Ishikawa (cell line): Measurements from ENCODE around the gene IER5.

Source experiments
- CEBPB ChIP-seq: IDR thresholded peaks from 2 replicates; pipeline ENCODE4 v1.6.1; 2012
- CREB1 ChIP-seq: IDR thresholded peaks from 2 replicates; pipeline ENCODE4 v1.6.1; 2012; ENCODE audit warnings: low read depth
- EGR1 ChIP-seq: IDR thresholded peaks from 2 replicates; pipeline ENCODE4 v1.6.1; 2012
- EP300 ChIP-seq: IDR thresholded peaks from 2 replicates; pipeline ENCODE4 v1.6.1; 2012; ENCODE audit warnings: borderline replicate concordance
- FOXM1 ChIP-seq: IDR thresholded peaks from 2 replicates; pipeline ENCODE4 v1.6.1; 2012; ENCODE audit warnings: low read depth, borderline replicate concordance
- NFIC ChIP-seq: IDR thresholded peaks from 2 replicates; pipeline ENCODE4 v1.6.1; 2012
- RAD21 ChIP-seq: IDR thresholded peaks from 2 replicates; pipeline ENCODE4 v1.6.1; 2012; ENCODE audit warnings: low read depth
- TCF12 ChIP-seq: IDR thresholded peaks from 2 replicates; pipeline ENCODE4 v1.6.1; 2012; ENCODE audit warnings: low read depth
- TEAD4 ChIP-seq: IDR thresholded peaks from 2 replicates; pipeline ENCODE4 v1.6.1; 2012
- YY1 ChIP-seq: IDR thresholded peaks from 2 replicates; pipeline ENCODE4 v1.6.1; 2012; ENCODE audit warnings: low read depth
- ZBTB7A ChIP-seq: IDR thresholded peaks from 2 replicates; pipeline ENCODE4 v1.6.1; 2012; ENCODE audit warnings: low read depth
- TF ChIP-seq, protein P1 (sequence below): IDR thresholded peaks from 2 replicates; pipeline ENCODE4 v1.6.1; 2012
- TF ChIP-seq, protein P2 (sequence below): IDR thresholded peaks from 2 replicates; pipeline ENCODE4 v1.6.1; 2012
- TF ChIP-seq, protein P3 (sequence below): IDR thresholded peaks from 2 replicates; pipeline ENCODE4 v1.6.1; 2012; ENCODE audit warnings: low read depth, mild to moderate bottlenecking

Gene IER5

DNA sequence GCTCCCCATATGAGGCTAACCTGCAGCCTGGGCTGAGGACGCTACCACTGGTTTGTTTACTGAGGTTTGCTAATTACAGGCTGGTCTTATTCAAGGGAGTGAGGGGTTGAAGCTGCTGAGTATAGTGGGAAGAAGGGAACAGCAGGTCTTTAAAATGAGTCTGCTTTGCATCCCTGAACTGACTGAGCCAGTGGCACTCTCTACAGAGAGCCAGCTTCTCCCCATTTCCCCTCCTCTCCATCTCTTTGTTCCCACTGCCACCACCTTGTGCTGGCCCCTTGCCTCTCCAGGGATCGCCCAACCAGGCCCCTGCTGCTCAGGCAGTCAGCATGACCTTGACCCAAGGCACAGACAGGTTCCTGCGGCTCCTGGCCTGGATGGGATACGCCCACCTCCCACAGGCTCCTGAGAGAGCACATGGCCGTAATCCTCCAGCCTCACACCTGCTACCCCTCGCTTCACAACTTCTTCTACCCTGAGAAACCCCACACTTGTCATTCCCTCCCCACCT lies 45.0 kb downstream of the IER5 start:
- no peak for TF ChIP-seq EP300
- TF ChIP-seq, protein P1, sequence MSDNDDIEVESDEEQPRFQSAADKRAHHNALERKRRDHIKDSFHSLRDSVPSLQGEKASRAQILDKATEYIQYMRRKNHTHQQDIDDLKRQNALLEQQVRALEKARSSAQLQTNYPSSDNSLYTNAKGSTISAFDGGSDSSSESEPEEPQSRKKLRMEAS, result peak; percentile 77

- no peak for TF ChIP-seq ZBTB7A
- TF ChIP-seq TCF12, result no peak
- TF ChIP-seq RAD21, result no peak
- TF ChIP-seq NFIC, result no peak
- TF ChIP-seq YY1, result no peak
- no peak for TF ChIP-seq EP300
- TF ChIP-seq TEAD4, result no peak
- TF ChIP-seq CEBPB, result no peak
- TF ChIP-seq FOXM1, result no peak
- TF ChIP-seq, protein P1, result no peak
- TF ChIP-seq, protein P2, sequence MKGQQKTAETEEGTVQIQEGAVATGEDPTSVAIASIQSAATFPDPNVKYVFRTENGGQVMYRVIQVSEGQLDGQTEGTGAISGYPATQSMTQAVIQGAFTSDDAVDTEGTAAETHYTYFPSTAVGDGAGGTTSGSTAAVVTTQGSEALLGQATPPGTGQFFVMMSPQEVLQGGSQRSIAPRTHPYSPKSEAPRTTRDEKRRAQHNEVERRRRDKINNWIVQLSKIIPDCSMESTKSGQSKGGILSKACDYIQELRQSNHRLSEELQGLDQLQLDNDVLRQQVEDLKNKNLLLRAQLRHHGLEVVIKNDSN, result no peak
These were observed 45.5 kb downstream of the IER5 start for GRCh38 chr1:181133969-181134418.

GRCh38 chr1:181134543-181135436 lies 46.3 kb downstream of the IER5 start:
- TF ChIP-seq, protein P2, result no peak
- peak; percentile 50; the same call in 1 of the 2 replicates for TF ChIP-seq TCF12
- TF ChIP-seq EGR1, result no peak
- no peak for TF ChIP-seq YY1
- no peak for TF ChIP-seq CEBPB
- TF ChIP-seq, protein P3, sequence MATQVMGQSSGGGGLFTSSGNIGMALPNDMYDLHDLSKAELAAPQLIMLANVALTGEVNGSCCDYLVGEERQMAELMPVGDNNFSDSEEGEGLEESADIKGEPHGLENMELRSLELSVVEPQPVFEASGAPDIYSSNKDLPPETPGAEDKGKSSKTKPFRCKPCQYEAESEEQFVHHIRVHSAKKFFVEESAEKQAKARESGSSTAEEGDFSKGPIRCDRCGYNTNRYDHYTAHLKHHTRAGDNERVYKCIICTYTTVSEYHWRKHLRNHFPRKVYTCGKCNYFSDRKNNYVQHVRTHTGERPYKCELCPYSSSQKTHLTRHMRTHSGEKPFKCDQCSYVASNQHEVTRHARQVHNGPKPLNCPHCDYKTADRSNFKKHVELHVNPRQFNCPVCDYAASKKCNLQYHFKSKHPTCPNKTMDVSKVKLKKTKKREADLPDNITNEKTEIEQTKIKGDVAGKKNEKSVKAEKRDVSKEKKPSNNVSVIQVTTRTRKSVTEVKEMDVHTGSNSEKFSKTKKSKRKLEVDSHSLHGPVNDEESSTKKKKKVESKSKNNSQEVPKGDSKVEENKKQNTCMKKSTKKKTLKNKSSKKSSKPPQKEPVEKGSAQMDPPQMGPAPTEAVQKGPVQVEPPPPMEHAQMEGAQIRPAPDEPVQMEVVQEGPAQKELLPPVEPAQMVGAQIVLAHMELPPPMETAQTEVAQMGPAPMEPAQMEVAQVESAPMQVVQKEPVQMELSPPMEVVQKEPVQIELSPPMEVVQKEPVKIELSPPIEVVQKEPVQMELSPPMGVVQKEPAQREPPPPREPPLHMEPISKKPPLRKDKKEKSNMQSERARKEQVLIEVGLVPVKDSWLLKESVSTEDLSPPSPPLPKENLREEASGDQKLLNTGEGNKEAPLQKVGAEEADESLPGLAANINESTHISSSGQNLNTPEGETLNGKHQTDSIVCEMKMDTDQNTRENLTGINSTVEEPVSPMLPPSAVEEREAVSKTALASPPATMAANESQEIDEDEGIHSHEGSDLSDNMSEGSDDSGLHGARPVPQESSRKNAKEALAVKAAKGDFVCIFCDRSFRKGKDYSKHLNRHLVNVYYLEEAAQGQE, result no peak
- no peak for TF ChIP-seq FOXM1
- no peak for TF ChIP-seq ZBTB7A
- no peak for TF ChIP-seq RAD21
- TF ChIP-seq, protein P1, result peak; percentile 84

DNA sequence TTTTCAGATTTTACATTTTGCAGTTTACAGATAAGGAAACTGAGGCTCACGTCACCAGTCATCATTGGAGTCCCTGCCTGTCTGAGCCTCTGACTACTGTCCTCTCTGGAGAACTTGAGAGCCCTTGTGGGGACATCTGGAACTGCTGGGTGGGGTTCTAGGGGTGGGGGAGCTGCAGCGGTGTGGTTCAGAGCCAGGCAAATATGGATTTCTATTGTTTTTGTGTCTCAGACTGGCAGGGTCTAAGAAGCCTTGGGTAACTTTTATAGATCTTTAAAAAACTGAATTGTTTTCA lies 46.9 kb downstream of the IER5 start:
- TF ChIP-seq CEBPB, result no peak
- TF ChIP-seq EP300, result no peak
- TF ChIP-seq EGR1, result no peak
- no peak for TF ChIP-seq TCF12
- TF ChIP-seq, protein P1, result no peak
- no peak for TF ChIP-seq TEAD4

DNA sequence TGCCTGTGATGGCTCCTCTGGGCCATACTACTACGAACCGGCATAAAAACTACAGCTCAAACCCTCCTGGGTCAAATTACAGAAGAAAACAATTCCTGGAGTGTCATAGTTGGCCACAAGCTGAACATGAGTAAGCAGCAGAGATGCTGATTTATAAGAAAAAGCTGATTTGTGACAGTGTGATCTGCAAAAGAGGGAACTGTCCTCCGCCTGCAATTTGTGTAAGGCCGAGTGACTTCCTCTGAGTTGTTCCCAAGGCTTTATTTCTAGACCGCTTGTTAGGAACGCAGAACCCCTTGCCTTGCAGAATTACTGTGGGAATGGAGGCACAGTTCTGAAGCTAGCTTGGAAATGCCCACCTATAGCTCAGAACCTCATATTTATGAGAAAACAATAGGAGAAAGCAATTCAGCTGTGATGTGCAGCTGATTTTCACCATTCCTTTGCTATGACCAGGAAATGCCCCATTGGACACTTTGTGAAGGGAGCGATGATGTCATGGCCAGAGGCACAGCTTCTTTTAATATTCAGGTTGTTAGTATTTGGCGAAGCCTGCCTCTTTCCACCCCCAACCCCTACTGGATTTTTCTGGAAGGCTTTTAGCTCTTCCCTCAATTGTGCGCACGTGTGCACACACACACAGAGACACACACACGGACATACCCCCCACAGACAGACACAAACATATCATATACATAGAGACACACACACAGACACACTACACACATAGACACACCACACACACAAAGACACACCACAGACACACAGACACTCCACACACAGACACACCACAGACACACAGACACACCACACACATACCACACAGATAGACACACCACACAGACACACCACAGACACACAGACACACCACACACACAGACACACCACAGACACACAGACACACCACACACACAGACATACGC lies 47.6 kb downstream of the IER5 start:
- TF ChIP-seq CREB1 (no peak), ZBTB7A (no peak), EP300 (peak; percentile 28; the same call in 1 of the 2 replicates), CEBPB (no peak), TCF12 (peak; percentile 70), TEAD4 (peak; percentile 60)
- TF ChIP-seq, protein P1, result no peak; the same call in 1 of the 2 replicates

GRCh38 chr1:181136738-181137122 lies 48.2 kb downstream of the IER5 start:
- TF ChIP-seq, protein P2, result no peak
- TF ChIP-seq FOXM1 (no peak), TCF12 (no peak), TEAD4 (no peak)
- TF ChIP-seq, protein P3, result no peak
